CD4-positive, alpha-beta memory T cell (primary cell): ENCODE measurements around the gene NKD1. TPM values are rescaled to one million over a fixed set of nuclear protein-coding genes. Genes with fewer than 3 reads are reported as not detected.
"Not testable (repeated sequence)": the region's sequence is repeated elsewhere in the genome, so short reads cannot be mapped to it uniquely, and the experiment has no call there.

Experiments
- CTCF ChIA-PET: fragments of 350-600 bp; sonication (Branson Sonifier 250); formaldehyde crosslinking; loops from one replicate; lab custom pipeline; 2021; ENCODE audit warnings: inconsistent platforms; ENCODE audit not compliant: partially characterized antibody; lab: Charles Lee
- POLR2A ChIA-PET: fragments of 350-600 bp; sonication (Branson Sonifier 250); formaldehyde crosslinking; loops from one replicate; lab custom pipeline; 2021; ENCODE audit not compliant: partially characterized antibody; lab: Charles Lee
- DNase-seq, 5 donors: peaks; one replicate each; pipeline versions ENCODE4 v3.0.0 to v3.0.0-alpha.2; 2020 to 2022; ENCODE audit warnings: mixed read lengths in 1 of 5
- H3K27ac ChIP-seq: one replicate; pipeline ENCODE4 v1.7.0; 2013; ENCODE audit warnings: low read depth, low read length
- H3K27me3 ChIP-seq: 2 replicates; pipeline ENCODE4 v1.7.0; 2013; ENCODE audit warnings: mild to moderate bottlenecking, low read length, moderate library complexity; ENCODE audit not compliant: insufficient read depth
- H3K36me3 ChIP-seq: 2 replicates; pipeline ENCODE4 v1.7.0; 2013; ENCODE audit warnings: mild to moderate bottlenecking, low read length, moderate library complexity; ENCODE audit not compliant: insufficient read depth
- H3K4me1 ChIP-seq: 2 replicates; pipeline ENCODE4 v1.7.0; 2013; ENCODE audit warnings: mild to moderate bottlenecking, low read length, moderate library complexity; ENCODE audit not compliant: insufficient read depth
- H3K4me3 ChIP-seq, 2 donors: one replicate each; pipeline ENCODE4 v1.7.0; 2013; ENCODE audit warnings: low read length in 2 of 2, mild to moderate bottlenecking in 1 of 2
- H3K9me3 ChIP-seq, 2 donors: one replicate each; pipeline ENCODE4 v1.7.0; 2013; ENCODE audit warnings: low read length in 2 of 2, control low read depth in 1 of 2; ENCODE audit not compliant: control insufficient read depth in 1 of 2
- H3K27ac Mint-ChIP-seq, 7 donors: one replicate each; pipeline ENCODE4 v1.8.0; 2020 to 2021; ENCODE audit warnings: mixed read lengths in 7 of 7, mild to moderate bottlenecking in 6 of 7, inconsistent platforms in 3 of 7, moderate library complexity in 3 of 7
- H3K27me3 Mint-ChIP-seq, 2 donors: one replicate each; pipeline ENCODE4 v1.8.0; 2020 to 2021; ENCODE audit warnings: mixed read lengths in 2 of 2
- H3K36me3 Mint-ChIP-seq, 2 donors: one replicate each; pipeline ENCODE4 v1.8.0; 2020 to 2021; ENCODE audit warnings: mixed read lengths in 2 of 2, inconsistent platforms in 1 of 2, mild to moderate bottlenecking in 1 of 2
- H3K4me1 Mint-ChIP-seq, 4 donors: one replicate each; pipeline ENCODE4 v1.8.0; 2020 to 2021; ENCODE audit warnings: mixed read lengths in 4 of 4, mild to moderate bottlenecking in 1 of 4
- H3K4me3 Mint-ChIP-seq, 8 donors: one replicate each; pipeline ENCODE4 v1.8.0; 2020 to 2021; ENCODE audit warnings: mixed read lengths in 8 of 8, mild to moderate bottlenecking in 7 of 8, moderate library complexity in 6 of 8, inconsistent platforms in 3 of 8
- H3K9me3 Mint-ChIP-seq, 8 donors: one replicate each; pipeline ENCODE4 v1.8.0; 2020 to 2021; ENCODE audit warnings: mixed read lengths in 8 of 8, mild to moderate bottlenecking in 5 of 8, inconsistent platforms in 3 of 8, moderate library complexity in 1 of 8
- intact Hi-C: fragments of 100-400 bp; cut with micrococcal nuclease; formaldehyde crosslinking; loops from one replicate; pipeline ENCODE4 v1.15.1; 2023
- polyA plus RNA-seq, 2 donors: library from polyadenylated mRNA; unstranded; fragments of 300-500 nt; fragmentation: Illumina TruSeq; gene quantifications; one replicate each; pipeline ENCODE4 v1.2.3, GENCODE V29; 2021
- total RNA-seq, 2 experiments: library from RNA; stranded (reverse); gene quantifications; one replicate each; pipeline ENCODE4 v1.2.3, GENCODE V29; 2021

NKD1 gene
- total and polyA plus RNA-seq, 4 experiments from 2014 or later, result 0.48 to 4.6 (median 3.8) TPM; not detected in 1

- H3K4me3 ChIP-seq, DNase-seq, H3K27ac ChIP-seq, H3K4me3 Mint-ChIP-seq, H3K27me3 Mint-ChIP-seq, H3K27ac Mint-ChIP-seq, H3K4me1 ChIP-seq, H3K27me3 ChIP-seq, H3K36me3 Mint-ChIP-seq, H3K4me1 Mint-ChIP-seq, H3K9me3 ChIP-seq, H3K36me3 ChIP-seq, H3K9me3 Mint-ChIP-seq: not testable (repeated sequence)
- POLR2A ChIA-PET, result interaction anchor here (1.0 kb wide), 1 partner anchor 208 kb away, joined by 3 read pairs; no protein-coding TSS in a partner anchor
- intact Hi-C loops, result loop anchor here (5.0 kb wide), 1 partner anchor 49 kb away; no protein-coding TSS in a partner anchor
- CTCF ChIA-PET, result interaction anchor here (0.7 to 2.7 kb wide), 2 partner anchors 25 to 270 kb away, joined by 3 to 7 read pairs; no protein-coding TSS in a partner anchor
Measured at GRCh38 chr16:50536258-50536645, 11.9 kb upstream of the NKD1 start.

- H3K4me3 ChIP-seq, result no peak overlapping the region
- H3K36me3 ChIP-seq, result no peaks in the 10 kb centered on the region
- no peaks in the 10 kb centered on the region for H3K4me1 ChIP-seq
- intact Hi-C loops, result loop anchor here (5.0 kb wide), 1 partner anchor 50 kb away; no protein-coding TSS in a partner anchor
- Mint-ChIP-seq H3K27me3 (peaks cover 0 to 2% of the 10 kb centered on the region in 2 donors), H3K4me3 (no peak overlapping the region), H3K27ac (no peak overlapping the region), H3K9me3 (peaks cover 0 to 2% (median 0%) of the 10 kb centered on the region in 8 donors), H3K36me3 (no peaks in the 10 kb centered on the region), H3K4me1 (peaks cover 0 to 2% (median 0%) of the 10 kb centered on the region in 4 donors)
- no peak overlapping the region for H3K27ac ChIP-seq
- H3K9me3 ChIP-seq, result no peaks in the 10 kb centered on the region
- CTCF ChIA-PET, result interaction anchor here (2.7 kb wide), 1 partner anchor 269 kb away, joined by 7 read pairs; no protein-coding TSS in a partner anchor
- H3K27me3 ChIP-seq, result no peaks in the 10 kb centered on the region
- no peak for DNase-seq
- POLR2A ChIA-PET, result no interaction called here
Measured at GRCh38 chr16:50537533-50538290, 10.5 kb upstream of the NKD1 start.

GRCh38 chr16:50538411-50539052 lies 9.7 kb upstream of the NKD1 start:
- Mint-ChIP-seq H3K4me1 (peaks cover 0 to 2% (median 0%) of the 10 kb centered on the region in 4 donors), H3K27ac (no peak overlapping the region)

GRCh38 chr16:50539053-50539695 lies 9.0 kb upstream of the NKD1 start:
- Mint-ChIP-seq H3K36me3 (no peaks in the 10 kb centered on the region), H3K4me1 (peaks cover 0 to 2% (median 0%) of the 10 kb centered on the region in 4 donors), H3K27ac (no peak overlapping the region), H3K9me3 (peaks cover 0 to 12% (median 4%) of the 10 kb centered on the region in 8 donors), H3K27me3 (peaks cover 0 to 2% of the 10 kb centered on the region in 2 donors), H3K4me3 (no peak overlapping the region)
- H3K27ac ChIP-seq, result no peak overlapping the region
- no peaks in the 10 kb centered on the region for H3K36me3 ChIP-seq
- H3K4me1 ChIP-seq, result no peaks in the 10 kb centered on the region
- ChIA-PET POLR2A (no interaction called here), CTCF (no interaction called here)
- H3K4me3 ChIP-seq, result no peak overlapping the region
- no peaks in the 10 kb centered on the region for H3K27me3 ChIP-seq
- intact Hi-C loops, result loop anchor here (5.0 kb wide), 1 partner anchor 52 kb away; no protein-coding TSS in a partner anchor
- H3K9me3 ChIP-seq, result no peaks in the 10 kb centered on the region
- no peak for DNase-seq

More at GRCh38 chr16:50538411-50539052, 9.7 kb upstream of the NKD1 start:
- Mint-ChIP-seq H3K4me3 (no peak overlapping the region), H3K36me3 (no peaks in the 10 kb centered on the region), H3K27me3 (peaks cover 0 to 2% of the 10 kb centered on the region in 2 donors), H3K9me3 (peaks cover 0 to 5% (median 3%) of the 10 kb centered on the region in 8 donors)
- ChIA-PET POLR2A (no interaction called here), CTCF (interaction anchor here (2.7 kb wide), 1 partner anchor 268 kb away, joined by 7 read pairs; no protein-coding TSS in a partner anchor)
- H3K9me3 ChIP-seq, result no peaks in the 10 kb centered on the region
- intact Hi-C loops, result loop anchor here (5.0 kb wide), 1 partner anchor 51 kb away; no protein-coding TSS in a partner anchor
- no peaks in the 10 kb centered on the region for H3K27me3 ChIP-seq
- H3K4me3 ChIP-seq, result no peak overlapping the region
- DNase-seq, result no peak
- H3K4me1 ChIP-seq, result no peaks in the 10 kb centered on the region
- no peak overlapping the region for H3K27ac ChIP-seq
- H3K36me3 ChIP-seq, result no peaks in the 10 kb centered on the region

GRCh38 chr16:50539822-50540710 lies 8.1 kb upstream of the NKD1 start:
- CTCF ChIA-PET, result no interaction called here
- Mint-ChIP-seq H3K4me1 (peaks cover 0 to 2% (median 0%) of the 10 kb centered on the region in 4 donors), H3K4me3 (no peak overlapping the region), H3K27me3 (peaks cover 0 to 2% of the 10 kb centered on the region in 2 donors), H3K9me3 (peaks cover 0 to 13% (median 4%) of the 10 kb centered on the region in 8 donors), H3K36me3 (no peaks in the 10 kb centered on the region), H3K27ac (peak overlapping the region in 2 of 7 donors; percentile 17 to 78)
- POLR2A ChIA-PET, result interaction anchor here (0.9 kb wide), 1 partner anchor 124 kb away, joined by 3 read pairs; no protein-coding TSS in a partner anchor
- Histone ChIP-seq H3K9me3 (no peaks in the 10 kb centered on the region), H3K27ac (no peak overlapping the region), H3K36me3 (no peaks in the 10 kb centered on the region), H3K4me1 (no peaks in the 10 kb centered on the region), H3K4me3 (no peak overlapping the region), H3K27me3 (no peaks in the 10 kb centered on the region)
- DNase-seq, result no peak
- intact Hi-C loops, result loop anchor here (5.0 to 10.0 kb wide), 2 partner anchors 53 to 325 kb away; no protein-coding TSS in a partner anchor

- ChIA-PET POLR2A (interaction anchor here (0.9 kb wide), 1 partner anchor 125 kb away, joined by 3 read pairs; no protein-coding TSS in a partner anchor), CTCF (no interaction called here)
- H3K4me1 Mint-ChIP-seq, result peaks cover 0 to 2% (median 0%) of the 10 kb centered on the region in 4 donors
- H3K27me3 ChIP-seq, result no peaks in the 10 kb centered on the region
- peak overlapping the region in 1 of 7 donors; percentile 78 for H3K27ac Mint-ChIP-seq
- no peak overlapping the region for H3K4me3 Mint-ChIP-seq
- no peaks in the 10 kb centered on the region for H3K36me3 ChIP-seq
- H3K27ac ChIP-seq, result no peak overlapping the region
- no peaks in the 10 kb centered on the region for H3K4me1 ChIP-seq
- H3K4me3 ChIP-seq, result no peak overlapping the region
- peaks cover 0 to 2% of the 10 kb centered on the region in 2 donors for H3K27me3 Mint-ChIP-seq
- H3K36me3 Mint-ChIP-seq, result no peaks in the 10 kb centered on the region
- intact Hi-C loops, result loop anchor here (10.0 kb wide), 1 partner anchor 326 kb away; no protein-coding TSS in a partner anchor
- DNase-seq, result no peak
- no peaks in the 10 kb centered on the region for H3K9me3 ChIP-seq
- peaks cover 0 to 13% (median 4%) of the 10 kb centered on the region in 8 donors for H3K9me3 Mint-ChIP-seq
Measured at GRCh38 chr16:50540711-50541007, 7.5 kb upstream of the NKD1 start.
